HG03135 (cell line): ENCODE results near the gene CABYR.

Source experiments
- ATAC-seq: cut with Tn5 transposase; IDR thresholded peaks from one replicate; pipeline ENCODE4 v1.9.1; 2021; ENCODE audit warnings: mild to moderate bottlenecking, moderate library complexity; ENCODE audit not compliant: unreplicated experiment

Gene CABYR

GRCh38 chr18:24189664-24190346, 50.9 kb downstream of the CABYR start:
- no peak for ATAC-seq

- no peak for ATAC-seq
Measured at GRCh38 chr18:24190590-24190989, 51.7 kb downstream of the CABYR start.

- no peak for ATAC-seq
Measured at GRCh38 chr18:24195296-24196053, 56.6 kb downstream of the CABYR start.

DNA sequence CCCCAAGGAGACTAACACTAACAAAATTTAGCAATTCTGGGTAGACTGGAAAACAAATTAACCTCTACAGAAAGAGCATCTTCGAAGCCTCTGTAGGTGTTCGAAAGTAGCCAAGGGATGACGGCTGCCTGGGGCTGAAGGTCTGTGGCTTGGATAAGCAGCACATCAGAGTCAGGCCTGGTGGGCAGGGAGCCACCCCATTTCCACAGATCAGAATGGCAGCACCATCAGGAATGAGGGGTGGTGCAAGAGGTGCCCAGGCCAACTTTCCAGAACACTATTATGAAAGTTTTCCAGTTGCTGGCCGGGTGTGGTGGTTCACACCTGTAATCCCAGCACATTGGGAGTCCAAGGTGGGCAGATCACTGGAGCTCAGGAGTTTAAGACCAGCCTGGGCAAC, 57.9 kb downstream of the CABYR start:
- ATAC-seq, result no peak

GRCh38 chr18:24197412-24197811, 58.5 kb downstream of the CABYR start:
- no peak for ATAC-seq

DNA sequence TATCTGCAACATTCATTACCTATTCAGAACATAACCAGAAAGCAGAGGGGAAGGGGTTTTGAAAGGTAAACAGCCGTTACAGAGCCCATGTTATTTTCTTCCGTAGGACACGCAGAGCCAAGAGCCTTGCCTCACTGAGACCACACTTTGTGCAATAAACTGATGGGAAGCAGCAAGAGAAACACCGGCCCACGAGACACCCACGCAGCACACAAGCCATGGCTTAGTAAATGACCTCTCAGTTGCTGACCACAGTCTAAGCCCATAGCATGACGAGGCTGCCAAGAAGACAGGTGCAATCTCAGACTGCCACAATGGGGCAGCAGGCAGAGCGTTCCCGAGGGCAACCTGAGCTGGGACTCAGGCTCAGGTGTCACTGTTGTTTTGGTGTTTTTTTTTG, 59.6 kb downstream of the CABYR start:
- ATAC-seq, result no peak

GRCh38 chr18:24199372-24199962, 60.6 kb downstream of the CABYR start:
- ATAC-seq, result no peak

DNA sequence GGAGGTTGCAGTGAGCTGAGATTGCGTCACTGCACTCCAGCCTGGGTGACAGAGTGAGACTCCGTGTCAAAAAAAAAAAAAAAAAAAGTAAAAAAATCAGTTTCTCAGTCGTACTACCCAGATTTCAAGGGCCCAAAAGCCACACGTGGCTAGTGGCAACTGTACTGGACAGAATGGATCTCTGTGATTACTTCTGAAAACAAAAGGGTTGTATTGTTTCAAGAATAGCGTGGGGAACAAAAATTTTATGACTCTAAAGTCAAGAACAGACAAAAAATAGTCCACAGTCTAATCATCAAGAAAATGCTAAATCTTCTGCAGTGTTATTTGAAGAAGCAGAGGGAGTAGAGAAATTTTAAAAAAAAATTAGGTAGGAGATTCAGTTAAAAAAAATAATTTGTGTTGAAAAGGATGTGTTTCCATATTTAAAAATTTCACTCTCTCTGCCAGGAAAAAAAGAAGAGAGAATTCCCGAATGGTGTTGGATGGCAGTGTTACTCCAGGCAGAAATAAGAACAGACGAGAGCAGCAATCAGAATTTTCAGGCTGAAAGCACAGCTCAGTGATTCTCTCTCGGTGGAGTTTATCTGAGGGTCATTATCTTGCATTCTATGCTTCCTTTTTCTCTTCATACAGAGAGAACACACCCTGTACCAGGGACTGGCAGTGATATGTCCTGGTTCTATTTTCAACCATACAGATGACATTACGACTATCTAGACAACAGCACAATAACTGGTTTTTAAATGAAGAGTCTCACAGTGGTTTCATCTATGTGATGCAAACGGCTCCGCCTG, 61.8 kb downstream of the CABYR start:
- no peak for ATAC-seq

DNA sequence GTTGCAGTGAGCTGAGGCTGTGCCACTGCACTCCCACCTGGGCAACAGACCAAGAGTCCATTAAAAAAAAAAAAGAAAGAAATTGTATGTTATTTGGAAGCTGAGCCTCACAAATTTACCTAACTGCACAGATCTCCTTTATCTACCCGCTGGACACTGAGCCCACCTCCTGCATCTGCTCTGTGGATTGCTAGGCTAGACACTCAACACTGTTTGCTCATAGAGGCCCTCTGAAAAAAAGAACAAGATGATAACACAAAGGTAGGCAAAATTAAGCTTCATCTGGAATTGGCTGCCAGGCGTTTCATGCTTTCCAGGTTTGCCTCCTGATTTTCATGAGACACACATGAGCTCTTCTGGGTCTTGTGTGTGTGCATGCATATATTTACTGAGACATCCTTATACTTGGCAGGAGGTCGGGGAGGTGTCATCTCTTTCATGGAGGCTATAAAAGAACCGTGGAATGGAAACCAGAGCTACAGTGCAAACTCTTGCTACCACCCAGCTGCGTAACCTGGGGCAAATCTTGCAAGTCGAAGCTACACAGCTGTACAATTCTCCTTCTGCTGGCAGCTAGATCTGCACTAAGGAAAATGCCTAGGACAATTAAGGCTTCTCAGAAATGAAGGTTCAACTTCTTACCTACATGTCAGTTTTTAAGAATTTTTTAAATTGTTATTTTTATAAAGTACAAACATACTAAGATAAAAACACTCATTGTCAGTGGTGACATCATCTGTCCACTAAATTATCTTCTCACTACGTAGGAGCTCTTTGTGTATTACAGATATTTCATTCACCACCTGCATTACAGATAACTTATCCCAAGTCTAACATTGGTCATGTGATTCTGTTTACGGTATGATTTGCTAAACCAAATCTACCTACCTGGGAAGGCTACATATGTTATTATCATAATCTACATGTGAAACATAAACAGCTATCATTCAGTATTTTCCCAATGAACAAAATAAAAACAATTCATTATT, 63.1 kb downstream of the CABYR start:
- ATAC-seq, result no peak

DNA sequence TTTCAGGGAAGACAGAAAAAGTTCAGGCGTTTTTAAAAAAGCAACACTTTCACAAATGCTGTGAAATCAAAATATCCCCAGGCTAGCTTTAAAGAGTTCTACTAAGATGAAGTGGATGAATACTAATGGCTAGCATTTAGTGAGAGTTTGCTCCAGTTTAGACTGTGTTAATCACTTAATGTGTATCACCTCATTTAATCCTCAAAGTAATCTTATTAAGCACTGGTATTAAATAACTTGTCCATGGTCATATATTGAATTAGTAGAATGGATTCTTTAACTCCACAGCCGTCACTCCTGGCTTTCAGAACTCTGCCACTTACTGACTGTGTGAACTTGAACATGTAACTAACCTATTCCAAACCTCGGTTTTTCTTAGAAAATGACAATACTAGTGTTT, 66.0 kb downstream of the CABYR start:
- no peak for ATAC-seq

DNA sequence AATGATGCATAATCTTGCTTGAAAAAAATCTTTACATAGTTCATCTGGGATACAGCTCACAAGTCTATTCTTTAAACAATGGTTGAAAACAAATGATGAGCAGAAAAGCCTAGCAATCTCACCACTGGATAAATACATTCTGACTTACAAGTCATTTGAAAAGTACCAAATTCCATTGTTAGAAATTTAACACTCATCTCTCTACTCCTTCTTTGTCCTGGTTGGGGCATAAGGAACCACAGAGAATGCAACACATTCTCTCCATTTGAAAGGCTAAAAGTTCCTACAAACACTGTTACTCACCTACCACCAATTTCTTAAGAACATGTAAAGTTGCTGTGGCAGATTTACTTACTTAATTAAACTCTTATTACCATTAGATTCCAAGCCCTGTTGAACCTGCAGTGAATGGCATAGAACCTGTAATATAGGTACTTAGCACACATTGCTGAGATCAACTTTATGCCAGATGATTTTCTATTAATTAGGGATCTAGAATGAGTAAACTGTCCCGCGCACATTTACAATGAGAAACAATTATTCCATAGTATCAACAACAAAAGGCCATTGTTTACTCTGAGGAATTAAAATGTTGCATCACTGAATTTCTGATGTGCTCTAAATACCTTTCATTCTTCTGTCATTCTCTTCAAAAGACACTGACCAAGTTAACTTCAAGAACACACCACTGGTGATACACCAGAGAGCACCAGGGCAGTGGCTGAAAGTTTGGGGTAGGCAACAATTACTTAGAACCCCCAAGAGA, 69.6 kb downstream of the CABYR start:
- no peak for ATAC-seq

DNA sequence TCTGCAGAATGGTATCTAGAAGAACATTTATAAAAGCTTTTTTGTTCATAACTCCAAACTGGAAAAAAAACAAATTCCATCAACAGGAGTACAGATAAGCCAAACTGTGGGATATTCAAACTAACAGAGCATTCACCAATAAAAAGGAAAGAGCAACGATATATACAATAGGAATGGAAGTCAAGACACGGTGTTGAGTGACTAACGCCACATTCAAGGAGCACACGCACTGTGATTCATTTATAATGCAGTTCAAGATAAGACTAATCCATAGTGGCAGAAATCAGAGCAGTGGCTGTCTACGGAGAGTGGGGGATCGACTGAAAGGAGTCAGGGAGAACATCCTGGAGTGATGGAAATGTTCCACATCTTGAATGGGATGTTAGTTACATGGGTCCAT, 70.7 kb downstream of the CABYR start:
- no peak for ATAC-seq
